Uterine smooth muscle cell (primary cell): ENCODE data around the gene PM20D1. TPM values are rescaled to one million over a fixed set of nuclear protein-coding genes. Genes with fewer than 3 reads are reported as not detected.

ENCODE experiments used
- total RNA-seq: library from RNA; depleted of rRNA; stranded (reverse); fragments of >200 nt; gene quantifications from 2 replicates; pipeline ENCODE4 v1.2.3, GENCODE V29; 2014

Gene PM20D1, protein sequence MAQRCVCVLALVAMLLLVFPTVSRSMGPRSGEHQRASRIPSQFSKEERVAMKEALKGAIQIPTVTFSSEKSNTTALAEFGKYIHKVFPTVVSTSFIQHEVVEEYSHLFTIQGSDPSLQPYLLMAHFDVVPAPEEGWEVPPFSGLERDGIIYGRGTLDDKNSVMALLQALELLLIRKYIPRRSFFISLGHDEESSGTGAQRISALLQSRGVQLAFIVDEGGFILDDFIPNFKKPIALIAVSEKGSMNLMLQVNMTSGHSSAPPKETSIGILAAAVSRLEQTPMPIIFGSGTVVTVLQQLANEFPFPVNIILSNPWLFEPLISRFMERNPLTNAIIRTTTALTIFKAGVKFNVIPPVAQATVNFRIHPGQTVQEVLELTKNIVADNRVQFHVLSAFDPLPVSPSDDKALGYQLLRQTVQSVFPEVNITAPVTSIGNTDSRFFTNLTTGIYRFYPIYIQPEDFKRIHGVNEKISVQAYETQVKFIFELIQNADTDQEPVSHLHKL
- not detected in 2 replicates for total RNA-seq

DNA sequence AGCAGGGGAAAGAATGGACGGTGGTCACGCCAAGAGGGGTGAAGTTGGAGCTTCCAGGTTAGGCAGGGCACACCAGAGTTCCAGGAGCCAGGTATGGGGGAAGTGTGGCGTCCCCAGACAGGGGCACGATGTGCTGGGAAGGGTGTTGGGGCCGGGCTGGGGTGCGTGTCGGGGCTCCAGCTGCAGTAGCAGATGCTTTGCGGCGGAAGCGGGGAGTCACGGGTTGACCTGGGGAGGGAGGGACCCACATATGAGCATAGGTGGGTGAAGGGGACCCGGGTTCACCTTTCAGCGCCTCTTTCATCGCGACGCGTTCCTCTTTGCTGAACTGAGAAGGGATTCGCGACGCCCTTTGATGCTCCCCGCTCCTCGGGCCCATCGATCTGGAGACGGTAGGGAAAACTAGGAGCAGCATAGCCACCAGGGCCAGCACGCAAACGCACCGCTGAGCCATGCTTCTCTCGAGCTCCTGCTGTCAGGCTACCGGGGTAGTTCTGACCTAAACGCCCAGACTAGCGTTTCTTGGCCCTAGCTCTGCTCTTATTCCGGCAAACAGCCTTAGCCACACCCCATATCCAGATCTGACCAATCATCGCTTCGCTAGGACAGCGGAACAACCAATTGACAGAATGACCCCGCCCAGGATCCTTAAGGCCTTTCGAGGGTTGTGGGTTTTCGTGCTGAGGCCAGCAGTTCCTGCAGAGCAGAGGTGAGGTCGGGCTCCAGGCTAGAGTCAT lies at the start of gene PM20D1:
Gene PM20D1, minus strand, starts transcription at position 514 of the 737 bp plus-strand sequence. Its CDS starts 60 bp downstream, at position 454.

DNA sequence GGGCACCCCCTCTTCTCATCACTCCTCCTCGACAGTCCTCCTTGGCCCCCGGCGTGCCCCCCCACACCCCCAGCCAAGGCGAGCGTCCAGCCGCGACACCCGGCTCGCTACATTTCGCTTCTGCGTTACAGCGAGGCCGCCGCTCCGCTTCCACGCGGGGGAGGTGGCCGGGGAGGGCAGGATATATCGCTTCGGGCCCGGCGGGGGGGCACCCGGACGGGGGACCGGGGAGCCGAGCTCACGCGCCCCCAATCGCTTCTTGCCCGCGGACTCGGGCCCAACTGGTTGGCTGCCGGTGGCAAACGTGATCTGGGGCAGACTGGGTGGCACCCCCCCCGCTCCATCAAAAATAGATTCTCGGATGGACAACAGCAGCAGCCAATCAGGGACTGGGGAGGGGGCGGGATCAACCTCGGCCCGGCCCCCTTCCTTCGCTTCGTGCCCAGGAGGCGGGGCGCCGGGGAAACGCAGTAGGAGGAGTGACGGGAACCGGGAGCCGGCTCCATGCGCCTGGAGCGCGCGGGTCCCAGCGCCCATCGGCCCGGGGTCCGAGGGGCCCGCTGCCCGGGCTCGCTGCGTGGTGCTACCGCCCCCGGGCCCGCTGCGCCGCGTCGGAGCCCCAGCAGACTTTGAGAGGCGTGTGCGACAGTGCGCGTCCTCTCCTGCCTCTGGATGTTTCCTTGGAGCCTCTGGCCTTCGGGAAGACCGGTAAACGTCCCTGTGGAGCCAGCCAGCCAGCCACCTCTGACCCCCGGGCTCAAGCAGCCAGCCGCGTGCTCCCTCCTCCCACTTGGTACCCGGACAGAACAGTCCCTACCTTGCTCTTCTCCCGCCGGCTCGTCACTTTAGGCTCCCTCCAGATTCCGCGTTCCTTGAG lies 36.8 kb downstream of the PM20D1 start, which contains the start of gene SLC41A1:
Gene SLC41A1, minus strand, starts transcription at position 321 of the 877 bp plus-strand sequence. CDS start 2,757 bp downstream, outside the sequence.

Other genes starting within 250 kb of the PM20D1 start
- 10.4 and 12.4 TPM in 2 replicates for gene ELK4, start 218.1 kb downstream of the PM20D1 start, total RNA-seq
- gene SLC45A3, start 169.6 kb downstream of the PM20D1 start, total RNA-seq = 1.9 and 2.0 TPM in 2 replicates
- gene NUCKS1, start 100.0 kb downstream of the PM20D1 start, total RNA-seq = 110 and 144 TPM in 2 replicates
- gene RAB29, start 74.7 kb downstream of the PM20D1 start, total RNA-seq = 12.4 and 24.1 TPM in 2 replicates
- gene SLC41A1, start 36.9 kb downstream of the PM20D1 start, total RNA-seq = 12.5 and 25.6 TPM in 2 replicates
- not detected in 2 replicates for gene SLC26A9, start 93.3 kb upstream of the PM20D1 start, total RNA-seq
- 4.6 and 6.3 TPM in 2 replicates for gene RAB7B, start 153.3 kb upstream of the PM20D1 start, total RNA-seq
- gene CTSE, start 173.8 kb upstream of the PM20D1 start, total RNA-seq = not detected in 2 replicates
- not detected in 2 replicates for gene RHEX, start 203.0 kb upstream of the PM20D1 start, total RNA-seq